K562 (cell line): ENCODE results near the gene CHMP2A. TPM values are rescaled to one million over a fixed set of nuclear protein-coding genes. Genes with fewer than 3 reads are reported as not detected.

Experiments
- EGR1 ChIP-seq: fragments of 450-650 bp; conservative IDR thresholded peaks from 2 replicates; pipeline ENCODE4 v1.6.1; 2017; ENCODE audit warnings: mild to moderate bottlenecking
- ETV1 ChIP-seq: fragments of 450-650 bp; conservative IDR thresholded peaks from 2 replicates; pipeline ENCODE4 v1.6.1; 2016; ENCODE audit warnings: missing genetic modification characterization, control low read depth, low read depth, missing compliant biosample characterization
- HMGXB4 ChIP-seq: sonication (generic); formaldehyde crosslinking; IDR thresholded peaks from 2 replicates; pipeline ENCODE4 v1.8.1; 2023; ENCODE audit warnings: mild to moderate bottlenecking, missing genetic modification reagents
- KAT7 ChIP-seq: sonication (generic); formaldehyde crosslinking; IDR thresholded peaks from 2 replicates; pipeline ENCODE4 v1.8.0; 2022; ENCODE audit warnings: missing genetic modification reagents, mild to moderate bottlenecking, borderline replicate concordance
- NELFE ChIP-seq: IDR thresholded peaks from 2 replicates; pipeline ENCODE4 v1.6.1; 2011; ENCODE audit warnings: mild to moderate bottlenecking; ENCODE audit not compliant: insufficient read depth, insufficient read length
- NUFIP1 ChIP-seq: fragments of 450-650 bp; IDR thresholded peaks from 2 replicates; pipeline ENCODE4 v1.6.1; 2018; ENCODE audit not compliant: partially characterized antibody
- RNF219 ChIP-seq: fragments of 250-450 bp; sonication (Bioruptor Pico); IDR thresholded peaks from 2 replicates; pipeline ENCODE4 v1.5.0; 2022; ENCODE audit warnings: mild to moderate bottlenecking
- ZFP30 ChIP-seq: fragments of 250-450 bp; sonication (Bioruptor Pico); IDR thresholded peaks from 2 replicates; pipeline ENCODE4 v1.8.0; 2022; ENCODE audit warnings: moderate library complexity, mild to moderate bottlenecking, inconsistent platforms, borderline replicate concordance
- ZNF12 ChIP-seq: sonication (generic); formaldehyde crosslinking; IDR thresholded peaks from 2 replicates; pipeline ENCODE4 v1.4.0; 2020; ENCODE audit warnings: mild to moderate bottlenecking, missing genetic modification reagents
- ZNF143 ChIP-seq: sonication (generic); formaldehyde crosslinking; IDR thresholded peaks from 2 replicates; pipeline ENCODE4 v1.9.0; 2022; ENCODE audit warnings: mild to moderate bottlenecking, missing genetic modification reagents
- ZNF280B ChIP-seq: fragments of 250-450 bp; sonication (Bioruptor Pico); IDR thresholded peaks from 2 replicates; pipeline ENCODE4 v1.5.1; 2021; ENCODE audit warnings: mild to moderate bottlenecking
- ZNF592 ChIP-seq: fragments of 450-650 bp; IDR thresholded peaks from 2 replicates; pipeline ENCODE4 v1.6.1; 2017; ENCODE audit warnings: antibody characterized with exemption, mild to moderate bottlenecking
- ZNF639 ChIP-seq, 2 experiments: fragments of 200-800 bp in 1 of 2; sonication (Bioruptor generic) in 1 of 2; sonication (generic) in 1 of 2; formaldehyde crosslinking in 1 of 2; IDR thresholded peaks in 1 of 2; conservative IDR thresholded peaks in 1 of 2; 2 replicates each; pipeline versions ENCODE4 v1.5.0 to v1.6.1; 2016 to 2020; ENCODE audit warnings: missing compliant biosample characterization in 1 of 2, missing genetic modification characterization in 1 of 2, missing genetic modification reagents in 1 of 2
- polyA plus RNA-seq, 8 experiments: library from polyadenylated mRNA; depleted of rRNA in 4 of 8; stranded (reverse) in 5 of 8; unstranded in 3 of 8; fragments of >200 nt; fragmentation: Nextera tagmentation in 2 of 8; fragmentation: Illumina TruSeq in 1 of 8; extraction: Ambion mirVana in 2 of 8; extraction: Trizol in 1 of 8; gene quantifications; 2 replicates each; pipeline versions ENCODE4 v1.2.1 to v1.2.3, GENCODE V29; 2011 to 2014; ENCODE audit warnings: inconsistent platforms in 1 of 8, missing spikeins in 1 of 8
- total RNA-seq, 7 experiments: library from RNA; depleted of rRNA in 6 of 7; stranded (reverse); fragments of >200 nt in 6 of 7; fragmentation: Illumina TruSeq in 2 of 7; extraction: Trizol in 2 of 7; gene quantifications; 2 replicates each; pipeline versions ENCODE4 v1.2.1 to v1.2.3, GENCODE V29; 2011 to 2021; ENCODE audit warnings: low replicate concordance in 1 of 7

Gene CHMP2A
- total and polyA plus RNA-seq, 9 of the 15 experiments (the other 6 are each of a cell fraction or from before 2014, with no cell fraction given) = 57.6 to 159 (median 87.2) TPM

GRCh38 chr19:58519355-58520256 is 35.3 kb downstream of the CHMP2A start, which contains the start of gene ZBTB45 (continued):
- peak; percentile 71; the same call in 1 of the 2 replicates for TF ChIP-seq ZNF12 (CRISPR knock-in tag)
- TF ChIP-seq ETV1 (tag) = peak; percentile 96
- no peak for TF ChIP-seq ZFP30
- TF ChIP-seq ZNF639 (CRISPR knock-in tag; conservative IDR thresholded peaks at IDR 0.05 in 1 of 2, IDR thresholded peaks at IDR 0.05 in 1 of 2) = peak; percentile 65 to 99; a peak in 3 of 4 replicates
- peak; percentile 85; the same call in 1 of the 2 replicates for TF ChIP-seq KAT7 (CRISPR knock-in tag)
- peak; percentile 59; the same call in 1 of the 2 replicates for TF ChIP-seq ZNF592
- no peak; the same call in 1 of the 2 replicates for TF ChIP-seq HMGXB4
- peak; percentile 57 for TF ChIP-seq NUFIP1
- no peak for TF ChIP-seq ZNF280B (CRISPR knock-in tag)
- TF ChIP-seq ZNF143 = peak; percentile 71
- peak; percentile 46; the same call in 1 of the 2 replicates for TF ChIP-seq EGR1
- no peak for TF ChIP-seq RNF219
- TF ChIP-seq NELFE = no peak
